ENCODE measurements around the gene PLEKHA7. TPM values are rescaled to one million over a fixed set of nuclear protein-coding genes. Genes with fewer than 3 reads are reported as not detected.

PLEKHA7 gene
- polyA plus RNA-seq, 1 donor (not counting 4 experiments of a cell fraction or from before 2014, with no cell fraction given): 1.4 TPM

DNA sequence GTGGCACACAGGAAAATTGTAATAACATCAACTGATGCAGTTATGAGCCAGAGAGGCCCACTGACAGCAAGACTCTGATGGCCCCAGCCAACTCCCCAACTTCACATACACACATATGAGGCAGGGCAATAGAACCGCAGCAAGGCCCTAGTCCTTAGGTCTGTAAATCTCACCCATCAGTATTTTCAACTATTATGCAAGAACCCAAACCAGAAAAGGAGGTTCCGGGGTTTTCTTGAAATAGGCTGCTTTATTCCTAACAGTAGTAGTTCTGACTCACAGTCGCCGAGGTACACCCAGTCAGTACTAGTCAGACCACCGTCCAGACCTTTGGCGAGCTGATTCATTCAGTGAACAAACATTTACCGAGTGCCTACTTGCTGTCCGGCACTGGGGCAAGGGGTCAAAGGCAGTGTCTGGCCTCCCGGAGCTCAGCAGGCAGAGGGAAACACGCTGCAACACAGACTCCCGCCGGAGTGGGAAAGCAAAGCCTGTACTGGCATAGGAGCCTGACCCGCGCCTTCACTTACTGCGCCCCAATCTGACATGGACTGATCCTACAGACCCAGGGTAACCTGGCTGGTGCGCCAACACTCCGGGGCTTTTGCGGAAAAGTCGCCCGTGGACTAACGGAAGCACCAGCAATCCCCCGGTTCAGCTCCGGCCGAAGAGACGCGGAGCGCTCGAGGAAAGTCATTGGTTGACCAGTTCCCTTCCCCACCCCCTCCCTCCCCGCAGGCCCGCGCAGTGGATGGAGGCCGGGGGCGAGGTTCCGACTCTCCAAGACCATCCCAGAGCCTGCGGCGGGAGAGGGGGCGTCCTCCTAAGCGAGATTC lies 1.3 kb downstream of the PLEKHA7 start:
- Histone ChIP-seq H3K36me3 (ENCODE audit: control insufficient read depth in 2 of 2, extremely low read depth in 1 of 2, insufficient read depth in 2 of 2, low read length in 2 of 2) (no peaks in the 10 kb centered on the region), H3K27me3 (ENCODE audit: control insufficient read depth, extremely low read depth, insufficient read depth, low read length) (peaks cover 49% of the 10 kb centered on the region), H3K27ac (ENCODE audit: control insufficient read depth, insufficient read depth, low read length) (no peak overlapping the region), H4K20me1 (ENCODE audit: control insufficient read depth, extremely low read depth, insufficient read depth, low read length) (no peaks in the 10 kb centered on the region), H2AFZ (ENCODE audit: control insufficient read depth, low read length) (no peak overlapping the region), H3K4me2 (ENCODE audit: control insufficient read depth, extremely low read depth, insufficient read depth, low read depth, low read length) (no peak overlapping the region), H3K9me1 (ENCODE audit: control insufficient read depth, extremely low read depth, insufficient read depth, low read length) (no peaks in the 10 kb centered on the region), H3K9me3 (ENCODE audit: control insufficient read depth, low read depth, low read length) (no peaks in the 10 kb centered on the region), H3K9ac (ENCODE audit: control insufficient read depth, extremely low read depth, insufficient read depth, low read length) (no peak overlapping the region), H3K4me1 (ENCODE audit: control insufficient read depth, extremely low read depth, insufficient read depth, low read length) (no peaks in the 10 kb centered on the region), H3K4me3 (ENCODE audit: control insufficient read depth in 2 of 3, extremely low read depth in 1 of 3, insufficient read depth in 2 of 3, low read depth in 1 of 3, low read length in 3 of 3) (no peak overlapping the region), H3K79me2 (ENCODE audit: control insufficient read depth, insufficient read depth, low read length) (no peaks in the 10 kb centered on the region)
- dilution Hi-C loops (cut with MboI; ENCODE audit: extremely low pct_ligation_motif_present, low sequenced_read_pairs): no loop called here
- TF ChIP-seq, protein P1, sequence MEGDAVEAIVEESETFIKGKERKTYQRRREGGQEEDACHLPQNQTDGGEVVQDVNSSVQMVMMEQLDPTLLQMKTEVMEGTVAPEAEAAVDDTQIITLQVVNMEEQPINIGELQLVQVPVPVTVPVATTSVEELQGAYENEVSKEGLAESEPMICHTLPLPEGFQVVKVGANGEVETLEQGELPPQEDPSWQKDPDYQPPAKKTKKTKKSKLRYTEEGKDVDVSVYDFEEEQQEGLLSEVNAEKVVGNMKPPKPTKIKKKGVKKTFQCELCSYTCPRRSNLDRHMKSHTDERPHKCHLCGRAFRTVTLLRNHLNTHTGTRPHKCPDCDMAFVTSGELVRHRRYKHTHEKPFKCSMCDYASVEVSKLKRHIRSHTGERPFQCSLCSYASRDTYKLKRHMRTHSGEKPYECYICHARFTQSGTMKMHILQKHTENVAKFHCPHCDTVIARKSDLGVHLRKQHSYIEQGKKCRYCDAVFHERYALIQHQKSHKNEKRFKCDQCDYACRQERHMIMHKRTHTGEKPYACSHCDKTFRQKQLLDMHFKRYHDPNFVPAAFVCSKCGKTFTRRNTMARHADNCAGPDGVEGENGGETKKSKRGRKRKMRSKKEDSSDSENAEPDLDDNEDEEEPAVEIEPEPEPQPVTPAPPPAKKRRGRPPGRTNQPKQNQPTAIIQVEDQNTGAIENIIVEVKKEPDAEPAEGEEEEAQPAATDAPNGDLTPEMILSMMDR (optimal IDR thresholded peaks at IDR 0.05 in 1 of 3, IDR thresholded peaks at IDR 0.05 in 1 of 3, conservative IDR thresholded peaks at IDR 0.05 in 1 of 3; ENCODE audit: extremely low read depth in 1 of 3, insufficient read depth in 2 of 3, low read length in 3 of 3): no peak
- TF ChIP-seq EZH2 (IDR thresholded peaks at IDR 0.05; ENCODE audit: low read length): no peak
- FAIRE-seq (no peak), DNase-seq (ENCODE audit: low read depth, low spot score) (no peak)

DNA sequence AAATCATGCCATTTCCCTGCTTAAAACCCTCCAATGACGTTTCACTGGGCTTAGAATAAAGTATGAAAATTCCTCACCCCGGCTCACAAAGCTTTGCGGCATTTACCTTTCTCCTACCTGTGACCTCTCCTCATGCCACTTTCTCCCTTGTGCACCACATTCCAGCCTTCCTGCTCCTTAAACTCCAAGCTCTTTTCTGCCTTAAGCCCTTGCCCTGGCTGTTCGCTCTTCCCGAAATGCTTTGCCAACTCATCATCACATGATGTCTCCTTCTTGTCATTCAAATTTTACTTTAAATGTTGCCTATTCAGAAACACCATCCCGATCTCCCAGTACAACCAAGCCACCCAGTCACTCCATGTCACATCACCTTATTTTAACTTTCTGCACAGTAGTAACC lies 2.0 kb downstream of the PLEKHA7 start:
- Histone ChIP-seq H3K9me1 (ENCODE audit: control insufficient read depth, extremely low read depth, insufficient read depth, low read length) (no peaks in the 10 kb centered on the region), H3K9me3 (ENCODE audit: control insufficient read depth, low read depth, low read length) (no peaks in the 10 kb centered on the region), H2AFZ (ENCODE audit: control insufficient read depth, low read length) (no peak overlapping the region), H3K4me1 (ENCODE audit: control insufficient read depth, extremely low read depth, insufficient read depth, low read length) (no peaks in the 10 kb centered on the region), H3K27me3 (ENCODE audit: control insufficient read depth, extremely low read depth, insufficient read depth, low read length) (peaks cover 49% of the 10 kb centered on the region), H3K27ac (ENCODE audit: control insufficient read depth, insufficient read depth, low read length) (no peak overlapping the region), H4K20me1 (ENCODE audit: control insufficient read depth, extremely low read depth, insufficient read depth, low read length) (no peaks in the 10 kb centered on the region), H3K36me3 (ENCODE audit: control insufficient read depth in 2 of 2, extremely low read depth in 1 of 2, insufficient read depth in 2 of 2, low read length in 2 of 2) (no peaks in the 10 kb centered on the region), H3K9ac (ENCODE audit: control insufficient read depth, extremely low read depth, insufficient read depth, low read length) (no peak overlapping the region), H3K4me2 (ENCODE audit: control insufficient read depth, extremely low read depth, insufficient read depth, low read depth, low read length) (no peak overlapping the region), H3K4me3 (ENCODE audit: control insufficient read depth in 2 of 3, extremely low read depth in 1 of 3, insufficient read depth in 2 of 3, low read depth in 1 of 3, low read length in 3 of 3) (no peak overlapping the region), H3K79me2 (ENCODE audit: control insufficient read depth, insufficient read depth, low read length) (no peaks in the 10 kb centered on the region)
- FAIRE-seq (no peak), DNase-seq (ENCODE audit: low read depth, low spot score) (no peak)
- no peak for TF ChIP-seq EZH2 (IDR thresholded peaks at IDR 0.05; ENCODE audit: low read length)
- TF ChIP-seq, protein P1 (optimal IDR thresholded peaks at IDR 0.05 in 1 of 3, IDR thresholded peaks at IDR 0.05 in 1 of 3, conservative IDR thresholded peaks at IDR 0.05 in 1 of 3; ENCODE audit: extremely low read depth in 1 of 3, insufficient read depth in 2 of 3, low read length in 3 of 3): no peak
- dilution Hi-C loops (cut with MboI; ENCODE audit: extremely low pct_ligation_motif_present, low sequenced_read_pairs): no loop called here

Data from keratinocyte (primary cell).